OCI-LY7 (cell line): ENCODE results near the gene THSD7A. TPM values are rescaled to one million over a fixed set of nuclear protein-coding genes. Genes with fewer than 3 reads are reported as not detected.

Source experiments
- BruUV-seq: library from RNA; stranded (reverse); fragments of 400-500 nt; replicated peaks from 2 replicates; lab custom pipeline; 2021; lab: Mats Ljungman, UMichigan
- CTCF ChIA-PET: fragments of 300-600 bp; sonication (Branson Sonifier 250); formaldehyde crosslinking; loops from one replicate; lab custom pipeline; 2022; ENCODE audit warnings: antibody characterized with exemption; ENCODE audit not compliant: unreplicated experiment; lab: Charles Lee
- POLR2A ChIA-PET: fragments of 300-600 bp; sonication (Branson Sonifier 250); formaldehyde crosslinking; loops from one replicate; lab custom pipeline; 2022; ENCODE audit warnings: antibody characterized with exemption; lab: Charles Lee
- DNase-seq: peaks from one replicate; pipeline ENCODE4 v3.0.0-alpha.2; 2015; ENCODE audit warnings: low spot score
- H2AFZ ChIP-seq: fragments of 200-600 bp; sonication (generic), shearing (Covaris generic); 2 replicates; pipeline ENCODE4 v1.6.1; 2014; ENCODE audit warnings: mild to moderate bottlenecking, antibody characterized with exemption, low read length, moderate library complexity
- H3K27ac ChIP-seq: fragments of 200-600 bp; sonication (generic); 2 replicates; pipeline ENCODE4 v1.5.1; 2014; ENCODE audit warnings: mixed run types, low read depth, mild to moderate bottlenecking, moderate library complexity, low read length, inconsistent platforms; ENCODE audit not compliant: poor library complexity, severe bottlenecking
- H3K36me3 ChIP-seq: fragments of 200-600 bp; sonication (generic); 2 replicates; pipeline ENCODE4 v1.6.1; 2014; ENCODE audit warnings: mild to moderate bottlenecking, antibody characterized with exemption, low read length, moderate library complexity, mixed read lengths; ENCODE audit not compliant: insufficient read depth
- H3K4me1 ChIP-seq: fragments of 200-600 bp; sonication (generic); 2 replicates; pipeline ENCODE4 v1.5.1; 2014; ENCODE audit warnings: mild to moderate bottlenecking, low read length; ENCODE audit not compliant: insufficient read depth, poor library complexity, severe bottlenecking
- H3K4me2 ChIP-seq: fragments of 200-600 bp; sonication (generic); 2 replicates; pipeline ENCODE4 v1.6.1; 2014; ENCODE audit warnings: mild to moderate bottlenecking, low read length
- H3K4me3 ChIP-seq: fragments of 200-600 bp; sonication (generic); 2 replicates; pipeline ENCODE4 v1.5.1; 2014; ENCODE audit warnings: mild to moderate bottlenecking, low read depth, low read length; ENCODE audit not compliant: poor library complexity, severe bottlenecking
- H3K79me2 ChIP-seq: fragments of 200-600 bp; sonication (generic); 2 replicates; pipeline ENCODE4 v1.6.1; 2016; ENCODE audit warnings: low read depth, mild to moderate bottlenecking, low read length, moderate library complexity, mixed read lengths; ENCODE audit not compliant: insufficient read depth
- H3K9me2 ChIP-seq: fragments of 200-600 bp; sonication (generic); 2 replicates; pipeline ENCODE4 v1.6.1; 2016; ENCODE audit warnings: mild to moderate bottlenecking, low read length, mixed read lengths; ENCODE audit not compliant: insufficient read depth
- H3K9me3 ChIP-seq: fragments of 200-600 bp; sonication (generic); 2 replicates; pipeline ENCODE4 v1.6.1; 2014; ENCODE audit warnings: mild to moderate bottlenecking, mixed run types, low read length, mixed read lengths
- H4K20me1 ChIP-seq: fragments of 200-600 bp; sonication (generic); 2 replicates; pipeline ENCODE4 v1.6.1; 2014; ENCODE audit warnings: mild to moderate bottlenecking, antibody characterized with exemption, low read length, moderate library complexity, mixed read lengths; ENCODE audit not compliant: insufficient read depth
- CTCF ChIP-seq: fragments of 200-600 bp; sonication (generic); conservative IDR thresholded peaks from 2 replicates; pipeline ENCODE4 v1.5.1; 2014; ENCODE audit warnings: mild to moderate bottlenecking, antibody characterized with exemption, low read length, moderate library complexity, mixed read lengths
- EZH2phosphoT487 ChIP-seq: fragments of 200-600 bp; sonication (generic); IDR thresholded peaks from 2 replicates; pipeline ENCODE4 v1.6.1; 2018; ENCODE audit warnings: low read depth, borderline replicate concordance, mild to moderate bottlenecking, mixed run types, antibody characterized with exemption, low read length, moderate library complexity, mixed read lengths
- intact Hi-C: fragments of 100-400 bp; cut with micrococcal nuclease; formaldehyde crosslinking; loops from one replicate; pipeline ENCODE4 v1.10.0; 2022; ENCODE audit not compliant: unreplicated experiment
- total RNA-seq, 2 experiments: library from RNA; depleted of rRNA in 1 of 2; stranded (reverse); fragments of >200 nt in 1 of 2; shearing (Covaris generic) in 1 of 2; gene quantifications; 2 replicates each; pipeline ENCODE4 v1.2.3, GENCODE V29; 2014 to 2022

THSD7A gene
- total RNA-seq, 2 experiments from 2014 or later: 0.13 TPM; not detected in 1

GRCh38 chr7:11458736-11459483 is 373.1 kb downstream of the THSD7A start:
- CTCF ChIA-PET: no interaction called here

DNA sequence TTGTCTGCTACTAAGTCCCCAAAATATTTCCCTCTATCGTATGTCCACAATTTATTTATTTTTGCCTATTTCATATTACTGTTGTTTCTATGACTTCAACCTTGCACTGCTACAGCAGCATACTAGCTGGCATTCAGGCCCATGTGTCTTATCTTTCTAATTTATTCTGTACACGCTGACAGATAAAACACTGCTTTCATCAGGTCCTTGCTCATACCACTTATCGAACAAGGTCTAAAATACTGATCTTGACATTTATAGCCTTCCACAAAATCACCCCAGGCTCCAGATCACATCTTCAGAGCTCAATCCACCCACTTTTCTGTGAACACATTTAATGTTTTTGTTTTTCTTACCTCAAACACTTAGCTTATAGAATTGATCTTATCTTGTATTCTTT is 374.6 kb downstream of the THSD7A start:
- H3K79me2 ChIP-seq: no peaks in the 10 kb centered on the region
- no TSS peak for BruUV-seq
- intact Hi-C loops: no loop called here

More at GRCh38 chr7:11458736-11459483, 373.1 kb downstream of the THSD7A start:
- intact Hi-C loops: no loop called here
- BruUV-seq: no TSS peak
- H3K4me2 ChIP-seq: no peak overlapping the region
- H3K36me3 ChIP-seq: no peaks in the 10 kb centered on the region
- no peaks in the 10 kb centered on the region for H3K9me3 ChIP-seq
- no peaks in the 10 kb centered on the region for H3K79me2 ChIP-seq
- no peaks in the 10 kb centered on the region for H3K4me1 ChIP-seq
- no peak for TF ChIP-seq EZH2phosphoT487
- TF ChIP-seq CTCF: no peak
- no peak overlapping the region for H3K27ac ChIP-seq
- H3K9me2 ChIP-seq: no peaks in the 10 kb centered on the region
- H2AFZ ChIP-seq: no peak overlapping the region
- H3K4me3 ChIP-seq: no peak overlapping the region
- no peaks in the 10 kb centered on the region for H4K20me1 ChIP-seq
- POLR2A ChIA-PET: interaction anchor here (1.8 kb wide), 1 partner anchor 9 kb away, joined by 5 read pairs; no protein-coding TSS in a partner anchor
- no peak for DNase-seq

More for the DNA sequence above, 374.6 kb downstream of the THSD7A start:
- Histone ChIP-seq H3K36me3 (no peaks in the 10 kb centered on the region), H3K9me2 (no peaks in the 10 kb centered on the region), H4K20me1 (no peaks in the 10 kb centered on the region), H2AFZ (no peak overlapping the region), H3K27ac (no peak overlapping the region), H3K4me1 (no peaks in the 10 kb centered on the region), H3K9me3 (no peaks in the 10 kb centered on the region), H3K4me3 (no peak overlapping the region), H3K4me2 (no peak overlapping the region)
- CTCF ChIA-PET: no interaction called here
- TF ChIP-seq CTCF: no peak
- TF ChIP-seq EZH2phosphoT487: no peak
- DNase-seq: no peak
- POLR2A ChIA-PET: interaction anchor here (1.0 to 1.8 kb wide), 2 partner anchors 8 to 10 kb away, joined by 4 to 5 read pairs; no protein-coding TSS in a partner anchor
